ENCODE data around the gene RNF43.

- TF ChIP-seq CTCF (IDR thresholded peaks at IDR 0.05) (no peak), POLR2A (IDR thresholded peaks at IDR 0.05) (no peak), POLR2AphosphoS5 (IDR thresholded peaks at IDR 0.05) (no peak)
These were observed 36.0 kb downstream of the RNF43 start for GRCh38 chr17:58381124-58382035.
